ENCODE data around the gene COA1. TPM values are rescaled to one million over a fixed set of nuclear protein-coding genes. Genes with fewer than 3 reads are reported as not detected.
A peak's percentile ranks its signal among the peaks of the same experiment; 100 is the strongest.

The COA1 gene
- total and polyA plus RNA-seq, 9 of the 15 experiments (the other 6 are each of a cell fraction or from before 2014, with no cell fraction given) = 98.9 to 463 (median 181) TPM

- TF ChIP-seq PHF20 (IDR thresholded peaks at IDR 0.05; ENCODE audit: partially characterized antibody) (no peak), ZNF324 (CRISPR knock-in tag; IDR thresholded peaks at IDR 0.05) (no peak), CEBPZ (IDR thresholded peaks at IDR 0.05; ENCODE audit: borderline replicate concordance, low read depth, low read length) (no peak), SRSF9 (IDR thresholded peaks at IDR 0.05; ENCODE audit: borderline replicate concordance, low read depth, low read length) (no peak), XRCC4 (IDR thresholded peaks at IDR 0.05; ENCODE audit: extremely low read depth, insufficient read depth, insufficient read length) (no peak), ZNF282 (CRISPR knock-in tag; IDR thresholded peaks at IDR 0.05) (no peak), RUNX1 (IDR thresholded peaks at IDR 0.05; ENCODE audit: low read depth) (no peak), MCM3 (IDR thresholded peaks at IDR 0.05) (no peak), LCOR (CRISPR knock-in tag; IDR thresholded peaks at IDR 0.05) (peak; percentile 80), HCFC1 (IDR thresholded peaks at IDR 0.05; ENCODE audit: low read depth, low read length) (no peak), ESRRB (CRISPR knock-in tag; IDR thresholded peaks at IDR 0.05; ENCODE audit: borderline replicate concordance) (no peak), IRF1 (CRISPR knock-in tag; IDR thresholded peaks at IDR 0.05; ENCODE audit: borderline replicate concordance) (no peak), SMAD2 (IDR thresholded peaks at IDR 0.05; ENCODE audit: low read depth, low read length) (no peak), GABPB1 (CRISPR knock-in tag; IDR thresholded peaks at IDR 0.05) (no peak), HIVEP1 (CRISPR knock-in tag; IDR thresholded peaks at IDR 0.05) (no peak), ZNF76 (CRISPR knock-in tag; IDR thresholded peaks at IDR 0.05; ENCODE audit: borderline replicate concordance) (no peak), POU5F1 (IDR thresholded peaks at IDR 0.05; ENCODE audit: borderline replicate concordance, low read depth, low read length, partially characterized antibody) (no peak), CTCFL (IDR thresholded peaks at IDR 0.05; ENCODE audit: borderline replicate concordance, insufficient read depth, low read depth, low read length, poor library complexity, severe bottlenecking) (no peak), EGR1 (conservative IDR thresholded peaks at IDR 0.05) (no peak)
Measured at GRCh38 chr7:43756368-43757072, 27.2 kb upstream of the COA1 start (continued).
